HK-2 (cell line): ENCODE measurements around the gene KCNJ13.

ENCODE experiments used
- DNase-seq: peaks from one replicate; pipeline ENCODE4 v3.0.0-alpha.2; 2018; ENCODE audit not compliant: unreplicated experiment

Gene KCNJ13

DNA sequence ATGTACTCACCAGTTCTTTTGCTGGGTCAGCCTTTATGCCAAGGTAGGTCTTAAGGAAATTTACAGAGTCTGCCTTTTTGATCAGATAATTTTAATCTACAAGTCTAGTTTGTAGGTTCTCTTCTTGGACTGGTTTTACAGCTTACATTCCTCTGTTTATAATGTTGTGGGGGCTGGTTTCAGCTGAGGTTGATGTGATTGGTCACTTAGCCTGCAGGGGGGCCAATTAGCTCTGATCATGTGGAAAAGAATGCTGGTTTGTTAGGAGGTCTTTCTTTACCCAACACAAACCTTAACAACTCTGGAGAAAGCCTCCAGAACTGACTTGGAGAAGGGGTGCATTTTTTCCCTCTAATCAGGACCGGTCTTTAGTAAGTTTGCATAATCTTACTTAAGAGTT is at the start of gene KCNJ13:
TSS of gene KCNJ13 (minus strand) at position 131 of the 400 bp plus-strand sequence. CDS start 5,203 bp downstream, outside the sequence.
- no peak for DNase-seq

DNA sequence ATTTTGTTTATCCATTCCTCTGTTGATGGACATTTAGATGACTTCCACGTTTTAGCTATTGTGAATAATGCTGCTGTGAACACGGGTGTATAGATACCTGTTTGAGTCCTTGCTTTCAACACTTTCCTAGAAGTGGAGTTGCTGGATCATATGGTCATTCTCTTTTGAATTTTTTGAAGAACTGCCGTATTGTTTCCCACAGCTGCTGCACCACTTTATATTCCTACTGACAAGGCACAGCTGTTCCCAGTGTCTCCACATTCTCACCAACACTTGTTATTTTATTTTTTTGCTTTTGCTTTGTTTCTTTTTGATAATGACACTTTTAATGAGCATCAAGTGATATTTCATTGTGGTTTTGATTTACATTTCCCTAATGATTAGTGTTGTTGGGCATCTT is 41.4 kb upstream of the KCNJ13 start:
- no peak for DNase-seq

DNA sequence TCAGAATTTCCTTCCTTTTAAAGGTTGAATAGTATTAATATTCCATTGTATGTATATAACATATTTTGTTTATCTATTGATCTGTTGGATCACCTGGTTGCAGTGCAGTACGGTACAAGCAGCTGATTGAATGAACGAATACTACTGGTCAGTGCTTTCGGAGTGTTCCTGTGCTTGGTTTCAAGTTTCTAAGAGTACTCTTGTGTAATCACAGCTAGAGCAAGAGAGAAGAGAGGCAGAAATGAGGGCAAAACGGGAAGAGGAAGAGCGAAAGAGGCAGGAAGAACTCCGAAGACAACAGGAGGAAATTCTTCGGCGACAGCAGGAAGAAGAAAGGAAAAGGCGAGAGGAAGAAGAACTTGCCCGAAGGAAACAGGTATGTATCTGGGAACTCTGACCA is 40.3 kb upstream of the KCNJ13 start:
- DNase-seq = no peak

DNA sequence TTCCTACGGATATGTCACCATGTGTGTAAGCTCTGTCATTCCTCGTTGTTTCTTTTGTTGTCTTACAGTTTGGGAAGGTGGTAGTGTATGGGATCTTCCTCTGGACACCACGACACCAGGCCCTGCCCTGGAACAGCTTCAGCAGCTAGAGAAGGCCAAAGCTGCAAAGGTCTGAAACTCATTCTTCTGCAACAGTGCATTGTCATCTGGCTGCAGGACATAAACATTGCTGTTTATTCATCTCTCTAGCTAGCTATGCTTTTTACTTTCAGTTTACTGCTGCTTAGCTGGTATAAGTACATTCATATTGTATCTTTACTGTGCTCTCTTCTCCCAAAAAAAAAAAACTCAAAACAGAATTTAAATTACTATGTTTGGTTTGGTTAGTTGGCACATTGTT is 39.2 kb upstream of the KCNJ13 start:
- DNase-seq = no peak

DNA sequence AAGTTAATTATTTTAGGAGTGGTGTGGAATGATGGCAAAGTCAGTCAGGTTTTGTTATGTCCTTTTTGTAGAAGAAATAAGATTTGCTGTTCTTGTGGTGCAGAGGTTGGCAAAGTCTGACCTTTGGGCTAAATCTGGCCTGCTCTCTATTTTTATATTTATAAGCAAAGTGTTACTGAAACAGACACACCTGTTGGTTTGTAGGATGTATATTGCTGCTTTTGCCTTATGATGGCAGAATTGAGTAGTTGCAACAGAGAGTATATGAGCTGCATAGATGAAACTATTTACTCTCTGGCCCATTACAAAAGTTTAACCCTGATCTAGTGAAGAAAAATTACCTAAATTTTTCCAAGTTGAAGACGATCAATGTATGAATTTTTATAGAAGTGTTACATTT is 34.1 kb upstream of the KCNJ13 start:
- DNase-seq = no peak

DNA sequence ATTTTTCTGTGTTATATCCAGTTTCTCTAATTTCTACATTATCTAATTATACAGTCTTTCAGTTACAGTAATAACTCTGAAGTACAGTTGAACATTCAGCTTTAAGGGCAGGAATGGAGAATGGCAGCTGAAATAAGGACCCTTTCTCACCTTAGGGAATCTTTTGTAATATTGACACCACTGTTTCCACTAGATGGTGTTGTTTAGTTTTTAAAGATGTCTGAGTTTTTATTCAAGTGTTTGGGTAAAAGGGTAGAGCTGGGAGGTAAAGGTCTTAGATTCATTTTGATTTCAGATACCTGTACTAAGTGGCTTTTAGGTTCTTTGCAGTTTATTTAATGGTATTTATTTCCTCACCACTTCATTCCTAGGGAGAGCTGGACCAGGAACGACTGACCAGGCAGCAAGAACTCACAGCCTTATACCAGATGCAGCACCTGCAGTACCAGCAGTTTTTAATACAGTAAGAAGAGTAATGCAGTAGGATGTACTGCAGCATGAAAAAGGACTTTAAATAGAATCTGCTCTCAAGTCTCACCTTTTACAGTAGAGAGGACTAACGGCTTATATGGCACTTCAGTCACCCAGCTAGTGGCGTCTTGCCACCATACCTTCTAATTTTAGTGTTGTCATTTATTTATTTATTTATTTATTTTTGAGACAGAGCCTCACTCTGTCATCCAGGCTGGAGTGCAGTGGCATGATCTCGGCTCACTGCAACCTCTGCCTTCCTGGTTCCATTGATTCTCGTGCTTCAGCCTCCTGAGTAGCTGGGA is 33.2 kb upstream of the KCNJ13 start:
- DNase-seq = no peak

DNA sequence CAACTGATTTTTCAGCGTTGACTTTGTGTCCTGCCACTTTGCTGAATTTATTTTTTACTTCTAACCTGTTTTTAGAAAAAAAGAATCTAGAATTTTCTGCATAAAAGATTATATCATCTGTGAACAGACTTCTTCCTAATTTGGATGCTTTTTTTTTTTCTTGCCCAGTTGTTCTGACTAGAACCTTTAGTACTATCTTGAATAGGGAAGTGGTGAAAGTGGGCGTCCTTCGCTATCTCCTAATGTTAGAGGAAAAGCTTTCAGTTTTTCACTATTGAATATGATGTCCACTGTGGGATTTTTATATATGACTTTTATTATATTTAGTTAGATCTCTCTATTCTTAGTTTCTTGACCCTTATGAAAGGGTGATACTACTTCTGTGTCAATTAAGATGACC is 25.7 kb upstream of the KCNJ13 start:
- DNase-seq = no peak

DNA sequence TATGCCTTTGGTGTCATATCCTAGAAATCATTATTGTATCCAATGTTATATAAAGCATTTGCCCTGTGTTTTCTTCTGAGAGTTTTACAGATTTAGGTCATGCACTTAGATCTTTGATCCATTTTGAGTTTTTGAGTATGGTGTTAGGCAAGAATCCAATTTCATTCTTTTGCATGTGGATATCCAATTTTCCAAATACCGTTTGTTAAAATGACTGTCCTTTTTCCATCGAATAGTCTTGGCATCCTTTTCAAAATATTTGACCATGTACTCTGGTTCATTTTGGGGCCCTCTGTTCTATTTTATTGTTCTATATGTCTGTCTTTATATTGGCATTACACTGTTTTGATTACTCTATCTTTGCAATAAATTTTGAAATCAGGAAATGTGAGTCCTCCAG is 23.8 kb upstream of the KCNJ13 start:
- no peak for DNase-seq

DNA sequence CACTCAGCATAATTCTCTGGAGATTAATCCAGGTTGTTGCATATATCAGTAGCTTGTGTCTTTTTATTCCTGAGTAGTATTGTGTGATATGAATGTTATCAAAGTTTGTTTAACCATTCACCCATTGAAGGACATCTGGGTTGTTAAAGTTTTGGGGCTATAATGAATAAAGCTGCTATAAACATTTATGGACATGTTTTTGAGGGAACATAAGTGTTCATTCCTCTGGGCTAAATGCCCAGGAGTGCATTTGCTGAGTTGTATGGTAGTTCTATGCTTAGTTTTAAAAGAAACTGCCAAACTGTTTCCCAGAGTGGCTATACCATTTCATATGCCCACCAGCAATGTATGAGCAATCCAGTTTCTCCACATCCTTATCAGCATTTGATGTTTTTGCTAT is 21.8 kb upstream of the KCNJ13 start:
- DNase-seq = no peak

DNA sequence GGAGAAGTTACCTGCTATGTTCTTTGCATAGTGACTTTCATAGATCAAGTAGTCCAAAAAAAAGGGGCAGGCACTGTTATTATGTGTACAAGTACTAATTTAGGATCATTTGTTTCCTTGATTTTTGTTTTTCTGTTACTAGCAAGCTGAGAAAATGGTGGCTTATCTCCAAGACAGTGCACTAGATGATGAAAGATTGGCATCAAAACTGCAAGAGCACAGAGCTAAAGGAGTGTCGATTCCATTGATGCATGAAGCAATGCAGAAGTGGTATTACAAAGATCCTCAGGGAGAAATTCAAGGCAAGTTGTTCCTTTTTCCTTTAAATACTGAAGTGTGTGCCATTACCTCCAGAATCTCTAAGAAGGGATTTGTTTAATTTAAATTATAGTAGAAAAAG is 19.6 kb upstream of the KCNJ13 start:
- no peak for DNase-seq

DNA sequence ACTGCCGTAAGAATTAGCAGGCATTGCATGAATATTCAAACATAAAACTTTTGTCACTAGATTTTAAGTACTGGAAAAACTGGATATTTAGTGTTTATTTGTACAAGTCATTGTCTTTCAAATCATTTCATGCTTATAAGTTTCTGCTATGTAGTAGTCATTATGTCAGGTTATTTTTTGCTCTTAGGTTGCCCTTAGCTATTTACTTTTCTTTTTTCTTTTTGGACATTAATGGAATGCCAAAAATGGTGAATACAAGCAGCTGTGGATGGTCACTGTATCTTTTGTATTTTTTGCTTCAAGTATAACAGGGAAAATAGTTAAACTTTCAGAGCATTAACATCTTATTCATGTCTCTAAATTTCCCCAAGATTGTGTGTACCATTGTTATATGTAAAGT is 18.6 kb upstream of the KCNJ13 start:
- no peak for DNase-seq

DNA sequence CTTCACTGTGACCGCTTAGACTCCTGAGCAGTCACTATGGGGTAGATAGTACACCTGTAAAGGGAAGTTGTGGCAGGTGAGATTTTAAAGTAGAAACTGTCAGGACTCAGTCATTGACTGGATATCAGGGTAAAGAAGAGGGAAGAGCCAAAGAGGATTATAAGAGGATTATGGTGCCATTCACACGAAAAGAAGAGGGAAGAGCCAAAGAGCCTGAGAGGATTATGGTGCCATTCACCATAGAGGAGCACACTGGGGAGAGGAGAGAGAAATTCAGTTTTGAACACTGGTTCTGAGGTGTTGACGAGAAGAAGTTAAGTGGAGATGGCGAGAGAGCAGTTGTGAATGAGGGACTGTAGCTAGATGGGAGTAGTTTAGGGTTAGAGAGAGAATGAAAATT is 16.9 kb upstream of the KCNJ13 start:
- no peak for DNase-seq

DNA sequence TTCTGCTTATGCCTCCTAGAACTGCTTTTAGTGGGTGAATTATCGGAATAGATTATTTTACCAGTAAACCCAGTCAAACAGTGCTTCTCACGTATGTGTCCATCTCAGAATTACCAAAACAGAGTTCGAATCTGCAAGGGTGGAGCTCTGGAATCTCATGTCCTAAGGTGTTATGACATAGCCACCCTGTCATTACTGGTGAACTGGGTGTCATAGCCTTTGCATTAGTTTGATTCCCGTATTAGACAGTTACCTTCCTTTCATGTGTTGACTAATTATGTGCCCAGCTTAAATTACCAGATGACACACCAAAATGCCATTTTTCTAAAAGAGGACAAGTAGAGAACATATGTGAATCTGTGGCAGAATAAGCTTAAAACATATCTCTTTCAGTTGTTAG is 15.2 kb upstream of the KCNJ13 start:
- DNase-seq = no peak

DNA sequence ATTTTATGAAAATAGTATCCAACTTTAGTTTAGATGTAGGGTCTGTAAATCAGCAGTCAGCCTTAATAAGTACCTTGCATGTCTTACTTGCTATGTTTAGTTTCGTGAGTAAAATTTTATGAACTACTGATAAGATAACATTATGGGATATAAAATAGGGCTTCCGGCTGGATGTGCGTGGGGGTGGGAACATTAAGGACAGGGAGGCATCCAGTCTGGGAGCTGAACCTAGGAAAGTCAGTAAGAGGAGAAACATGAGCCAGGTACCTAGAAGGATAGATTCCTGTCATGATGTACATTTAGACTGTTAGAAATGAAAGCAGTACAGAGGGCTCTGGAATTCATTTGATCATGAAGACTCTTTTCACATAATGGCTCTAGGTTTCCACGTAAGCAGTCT is 12.7 kb upstream of the KCNJ13 start:
- DNase-seq = no peak

DNA sequence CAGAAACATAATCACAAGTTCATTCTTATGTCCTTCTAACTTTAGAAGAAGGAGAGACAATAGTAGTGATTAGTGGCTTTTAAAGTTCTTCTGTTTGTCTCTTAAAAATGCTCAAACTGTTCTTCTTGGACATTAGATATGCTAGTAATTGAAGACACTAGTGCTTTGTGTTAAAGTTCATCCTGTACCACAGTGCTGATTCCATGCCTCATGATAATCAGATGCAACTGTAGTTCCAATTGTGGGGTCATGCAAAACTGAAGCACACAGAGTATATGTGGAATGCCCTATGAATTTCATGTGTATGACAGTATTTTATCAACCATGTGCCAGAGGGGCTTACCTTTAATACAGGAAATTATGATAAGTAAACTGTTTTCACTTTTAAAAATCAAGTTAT is 11.4 kb upstream of the KCNJ13 start:
- DNase-seq = no peak

DNA sequence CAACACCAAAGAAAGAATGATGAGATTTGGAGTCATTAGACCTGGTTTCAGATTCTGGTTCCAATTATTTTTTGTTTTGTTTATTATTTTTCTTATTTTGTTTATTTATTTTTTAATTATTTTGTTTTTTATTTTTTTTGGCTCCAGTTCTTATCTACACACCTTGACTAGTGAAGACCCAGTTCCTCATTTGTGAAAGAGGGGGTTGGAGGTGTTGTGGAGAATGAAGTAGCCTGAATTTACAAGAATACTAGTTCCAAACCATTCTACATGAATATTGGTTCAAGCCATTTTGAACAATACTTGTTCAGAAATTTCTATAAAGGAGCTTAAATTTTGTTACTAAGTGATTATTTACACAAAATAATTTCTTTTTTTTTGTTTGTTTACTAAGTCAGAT is 6.9 kb upstream of the KCNJ13 start:
- DNase-seq = no peak

DNA sequence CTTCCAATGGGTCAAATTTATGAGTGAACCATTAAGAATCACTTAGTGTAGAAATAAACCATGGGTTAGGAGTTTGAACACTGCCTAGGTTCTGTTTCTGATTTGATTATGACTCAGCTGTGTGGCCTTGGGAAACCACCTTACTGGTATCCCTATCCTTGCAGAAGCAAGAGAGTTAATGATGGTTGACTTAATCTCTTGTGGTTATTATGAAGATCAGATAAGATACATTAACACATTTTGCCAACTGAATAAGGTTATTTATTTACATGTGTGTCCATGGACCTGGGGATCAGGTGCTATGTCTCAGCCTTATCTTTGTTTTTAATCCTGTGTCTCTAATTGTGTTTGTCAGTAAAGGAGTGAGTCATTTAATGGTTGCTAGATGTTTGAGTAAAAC is 5.4 kb upstream of the KCNJ13 start:
- peak; percentile 52 for DNase-seq

DNA sequence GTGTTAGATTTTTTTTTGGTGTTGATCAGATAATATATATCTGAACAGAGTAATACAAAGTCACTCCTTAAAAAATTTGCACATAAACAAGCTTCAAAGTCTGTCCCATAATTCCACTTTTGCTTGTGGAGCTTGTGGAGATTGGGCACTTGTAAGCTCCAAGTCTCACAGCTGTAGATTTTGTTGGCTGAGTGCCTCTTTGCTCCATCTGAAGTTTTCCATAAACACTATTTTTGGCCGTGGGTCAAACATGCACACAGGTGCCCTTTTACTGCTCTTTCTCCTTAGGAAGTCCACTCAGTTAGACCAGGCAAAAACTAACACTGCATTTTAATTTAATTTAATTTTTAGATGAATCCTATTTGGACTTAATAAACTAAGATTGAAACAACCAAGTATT is 3.6 kb upstream of the KCNJ13 start:
- no peak for DNase-seq

DNA sequence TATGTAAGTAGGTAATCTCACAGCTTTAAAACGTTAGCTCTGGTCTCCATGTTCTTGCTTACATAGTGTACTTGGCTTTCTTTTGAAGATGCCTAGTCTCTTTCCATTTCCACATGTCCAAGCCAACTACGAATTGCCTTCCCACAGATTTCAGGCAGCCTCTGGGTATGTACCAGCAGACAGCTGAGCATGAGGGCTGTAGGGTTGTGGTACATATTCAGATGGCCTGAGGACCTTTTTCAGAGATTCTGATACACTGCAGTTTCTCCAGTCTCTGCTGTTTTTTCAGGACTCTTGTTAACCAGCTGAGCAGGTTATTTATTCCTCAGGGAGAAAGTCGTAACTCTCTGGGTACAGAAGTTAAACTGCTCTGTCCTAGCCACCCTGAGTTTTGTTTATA is 3.1 kb upstream of the KCNJ13 start:
- DNase-seq = no peak

DNA sequence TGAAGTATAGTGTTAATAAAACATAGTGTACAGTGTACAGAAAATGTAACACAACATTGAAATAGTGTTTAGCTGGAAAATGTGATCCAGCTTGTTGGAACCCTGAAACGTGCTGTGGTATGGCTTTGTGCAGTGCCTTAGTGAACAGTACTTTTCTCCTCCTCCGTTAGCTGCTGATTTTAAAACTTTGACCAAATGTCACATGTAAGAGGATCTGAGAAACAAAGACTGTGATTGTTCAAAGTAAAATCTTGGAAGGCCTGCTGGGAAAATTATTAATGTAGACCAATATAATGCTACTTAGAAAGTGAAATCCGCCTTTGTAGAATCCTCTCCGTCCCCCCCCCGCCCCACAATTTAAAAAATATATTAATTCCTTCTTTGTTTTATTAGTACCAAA is 911 bp upstream of the KCNJ13 start:
- DNase-seq = no peak

DNA sequence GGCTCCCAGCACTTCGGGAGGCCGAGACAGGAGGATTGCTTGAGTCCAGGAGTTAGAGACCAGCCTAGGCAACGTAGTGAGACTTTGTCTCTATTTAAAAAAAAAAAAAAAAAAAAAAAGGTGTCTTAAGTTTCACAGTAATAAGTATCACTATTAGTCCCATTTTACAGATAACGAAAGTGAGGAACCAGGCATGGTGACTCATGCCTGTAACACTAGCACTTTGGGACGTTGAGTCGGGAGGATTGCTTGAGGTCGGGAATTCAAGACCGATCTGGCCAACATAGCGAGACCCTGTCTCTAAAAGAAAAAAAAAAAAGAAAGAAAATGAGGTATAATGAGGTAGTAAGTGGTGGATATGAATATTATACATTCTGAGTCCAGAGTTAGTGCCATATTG is 2.5 kb downstream of the KCNJ13 start:
- DNase-seq = no peak

DNA sequence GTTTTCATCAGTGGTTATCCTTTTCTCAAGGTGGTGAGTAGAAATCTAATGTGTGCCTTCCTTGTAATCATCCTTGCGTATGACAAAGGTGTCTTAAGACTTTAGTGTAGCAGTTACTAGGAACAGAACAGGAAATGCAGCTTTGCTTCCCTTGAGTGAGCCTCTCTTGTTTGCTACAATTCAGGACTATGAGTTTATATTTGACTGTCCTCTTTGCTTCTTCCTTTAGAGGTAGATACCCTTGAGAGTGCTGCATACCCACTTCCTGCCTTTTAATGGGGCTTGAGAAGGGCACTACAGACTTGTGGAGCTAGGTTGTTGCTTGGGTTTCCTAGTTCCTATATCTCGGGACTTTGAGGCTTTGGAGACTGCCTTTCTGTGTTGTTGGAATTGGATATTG is 3.8 kb downstream of the KCNJ13 start:
- no peak for DNase-seq

DNA sequence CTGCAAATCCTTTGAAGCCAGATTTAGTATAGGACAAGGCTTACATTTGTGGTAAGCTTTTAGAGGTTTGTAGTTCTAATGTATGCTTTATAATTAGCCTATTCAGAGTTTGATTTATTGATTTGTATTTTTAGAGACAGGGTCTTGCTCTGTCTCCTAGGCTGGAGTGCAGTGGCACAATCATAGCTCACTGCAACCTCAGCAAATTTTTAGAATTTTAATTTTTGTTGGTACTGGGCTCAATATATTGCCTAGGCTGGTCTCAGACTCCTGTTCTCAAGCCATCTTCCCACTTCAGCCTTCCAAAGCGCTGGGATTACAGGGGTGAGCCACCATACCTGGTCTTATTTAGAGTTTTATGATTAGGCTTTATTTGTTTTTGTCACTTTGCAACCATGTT is 4.5 kb downstream of the KCNJ13 start:
- DNase-seq = no peak

DNA sequence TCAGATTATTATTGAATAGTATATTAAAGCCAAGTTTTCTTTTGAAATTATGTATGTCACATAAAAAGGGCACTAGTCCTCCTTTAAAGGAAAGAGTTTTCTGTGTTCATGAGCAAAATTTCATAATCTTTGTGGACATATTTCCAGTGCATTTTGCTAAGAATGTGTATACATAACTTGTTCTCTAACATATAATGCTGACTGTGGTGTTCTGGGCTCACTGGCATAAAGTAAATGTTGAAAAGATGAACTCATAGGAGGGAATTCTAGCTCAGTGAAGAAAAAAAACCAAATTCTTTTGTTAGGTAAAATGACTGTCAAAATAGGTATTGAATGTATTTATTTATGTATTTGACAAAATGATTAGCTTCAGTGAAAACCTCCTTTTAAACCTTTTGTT is 6.2 kb downstream of the KCNJ13 start:
- DNase-seq = no peak
